NCI-H446 (cell line): Measurements from ENCODE around the gene TNS3.

Experiments used
- DNase-seq, 2 experiments: peaks; one replicate each; lab custom pipeline; 2025; lab: John Stamatoyannopoulos, UW

TNS3 gene

DNA sequence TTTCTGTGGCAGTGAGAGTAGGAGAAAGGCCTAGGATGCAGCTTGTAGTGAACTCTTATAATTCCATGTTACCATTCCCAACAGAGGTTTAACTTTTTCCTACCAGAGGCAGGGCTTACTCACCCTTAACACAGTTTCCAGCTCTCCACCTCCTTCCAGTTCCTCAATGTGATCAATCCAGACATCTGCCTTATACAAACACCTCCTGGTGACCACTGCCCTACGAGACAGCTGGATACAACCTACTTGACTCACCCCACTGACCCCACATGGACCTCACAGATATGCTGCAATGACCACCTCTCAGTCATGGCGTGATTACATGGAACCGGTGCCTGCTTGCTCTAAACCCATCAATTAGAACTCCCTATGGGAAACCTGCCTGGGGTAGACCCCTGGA is 326.5 kb downstream of the TNS3 start:
- DNase-seq: no peak

DNA sequence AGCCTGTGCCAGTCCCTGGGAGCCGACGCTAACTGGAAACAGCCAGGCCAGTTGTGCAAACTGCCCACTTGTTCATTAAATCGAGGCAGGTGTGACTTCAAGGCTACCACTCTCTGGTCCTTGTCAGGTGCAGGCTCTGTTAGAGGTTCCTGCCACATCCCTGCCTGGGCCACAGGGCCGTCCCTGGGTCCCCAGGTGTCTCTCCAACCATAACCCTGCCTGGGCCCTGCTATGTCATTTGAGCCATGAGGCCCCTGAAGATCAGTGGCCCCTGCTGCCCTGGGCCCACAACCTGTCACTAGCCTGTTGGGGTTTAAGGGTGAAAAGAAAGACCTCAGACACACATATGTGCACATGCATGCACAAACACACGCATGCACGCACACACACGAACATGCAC is 326.9 kb downstream of the TNS3 start:
- DNase-seq: no peak

GRCh38 chr7:47254081-47254977 is 327.6 kb downstream of the TNS3 start:
- peak; percentile 6 to 45 for DNase-seq

DNA sequence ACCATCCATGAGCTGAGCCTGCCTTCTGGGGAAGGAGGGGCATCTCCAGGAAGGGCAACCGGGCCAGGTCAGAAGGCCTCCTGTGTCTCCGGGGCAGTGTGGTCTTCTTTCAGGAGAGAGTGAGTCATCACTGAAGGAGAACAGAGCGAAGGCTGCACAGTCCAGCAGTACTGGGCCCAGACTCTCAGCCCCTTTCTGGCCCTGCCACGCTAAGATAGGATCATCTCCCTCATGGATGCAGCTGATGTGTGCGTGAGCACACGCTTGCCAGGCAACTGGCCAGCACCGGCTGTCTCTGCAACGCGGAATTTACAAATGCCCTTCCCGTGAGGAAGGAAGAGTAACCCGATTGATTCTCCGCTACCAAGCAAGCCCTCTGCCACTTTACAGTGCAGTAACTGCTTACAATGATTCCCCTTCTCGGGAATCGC is 328.2 kb downstream of the TNS3 start:
- DNase-seq: no peak

- DNase-seq: no peak
Observed at GRCh38 chr7:47252675-47253074, 329.2 kb downstream of the TNS3 start.

DNA sequence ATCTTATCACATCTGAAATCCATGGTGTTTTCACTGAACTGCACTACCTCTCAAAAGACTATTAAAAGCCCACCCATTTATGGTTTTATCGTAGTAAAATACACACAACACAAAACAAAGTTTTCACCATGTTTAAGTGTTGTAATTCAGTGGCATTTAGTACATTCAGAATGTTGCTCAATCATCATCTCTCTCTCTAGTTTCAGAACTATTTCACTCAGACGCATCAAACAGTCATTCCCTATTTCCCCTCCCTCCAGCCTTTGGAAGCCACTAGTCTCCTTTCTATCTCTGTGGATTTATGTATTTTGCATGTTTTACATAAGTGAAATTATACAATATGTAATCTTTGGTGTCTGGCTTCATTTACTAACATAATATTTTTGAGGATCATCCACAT is 332.6 kb downstream of the TNS3 start:
- DNase-seq: no peak

- DNase-seq: no peak
Observed at GRCh38 chr7:47248797-47249196, 333.1 kb downstream of the TNS3 start.

GRCh38 chr7:47247132-47247531 is 334.8 kb downstream of the TNS3 start:
- no peak for DNase-seq

GRCh38 chr7:47244692-47245091 is 337.2 kb downstream of the TNS3 start:
- DNase-seq: no peak

DNA sequence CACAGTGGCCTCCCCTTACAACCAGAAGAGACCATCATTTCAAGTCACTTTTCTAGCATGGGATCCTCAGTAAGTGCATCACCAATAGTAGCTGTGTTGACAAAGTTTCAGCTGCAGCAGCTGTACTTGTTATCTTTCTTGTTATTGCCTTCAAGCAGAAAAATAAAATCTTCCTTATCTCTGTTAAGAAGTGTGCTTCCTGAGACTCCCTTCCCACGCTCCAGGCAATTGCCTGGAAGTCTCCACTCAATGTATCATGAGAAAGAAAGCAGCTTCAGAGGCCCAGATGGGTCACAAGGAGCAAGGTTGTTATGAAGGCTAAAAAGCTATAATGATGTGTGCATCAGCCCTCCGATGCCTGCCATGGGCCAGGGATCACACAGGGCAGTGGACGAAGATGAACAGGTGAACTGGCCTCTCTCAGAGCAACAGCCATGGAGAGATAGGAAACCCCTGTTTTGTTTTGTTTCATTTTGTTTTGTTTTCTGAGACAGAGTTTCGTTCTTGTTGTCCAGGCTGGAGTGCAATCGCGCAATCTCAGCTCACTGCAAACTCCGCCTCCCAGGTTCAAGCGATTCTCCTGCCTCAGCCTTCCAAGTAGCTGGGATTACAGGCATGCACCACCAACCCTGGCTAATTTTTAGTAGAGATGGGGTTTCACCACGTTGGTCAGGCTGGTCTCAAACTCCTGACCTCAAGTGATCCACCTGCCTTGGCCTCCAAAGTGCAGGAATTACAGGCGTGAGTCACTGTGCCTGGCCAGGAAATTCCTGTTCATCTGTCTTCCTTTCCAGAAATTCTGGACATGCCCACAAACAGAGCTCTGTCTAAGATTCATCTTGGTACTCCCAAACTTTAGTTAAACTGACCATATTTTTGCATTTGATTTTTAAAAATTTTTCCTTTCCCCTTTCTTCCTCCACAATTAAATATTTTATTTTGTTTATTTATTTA is 340.5 kb downstream of the TNS3 start:
- no peak for DNase-seq

GRCh38 chr7:47239931-47240421 is 341.9 kb downstream of the TNS3 start:
- DNase-seq: no peak

DNA sequence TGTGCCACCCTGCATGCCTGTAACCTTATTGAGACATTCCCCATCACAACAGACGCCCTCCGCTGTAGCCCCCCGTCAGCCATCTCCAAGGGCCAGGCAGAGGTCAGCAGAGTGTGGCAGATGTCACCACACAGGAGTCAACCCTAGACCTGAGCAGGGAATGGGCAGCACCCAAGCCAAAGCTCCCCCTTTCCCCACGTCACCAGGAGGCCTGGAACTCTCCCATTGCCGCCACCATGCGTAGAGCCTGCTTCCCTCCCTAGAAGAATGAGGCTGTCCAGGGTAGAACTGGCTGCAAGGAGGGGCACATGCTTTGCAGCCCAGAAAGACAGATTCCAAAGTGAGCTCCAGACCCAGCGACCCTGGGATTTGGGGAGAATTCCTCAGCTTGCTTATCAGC is 342.9 kb downstream of the TNS3 start:
- no peak for DNase-seq

DNA sequence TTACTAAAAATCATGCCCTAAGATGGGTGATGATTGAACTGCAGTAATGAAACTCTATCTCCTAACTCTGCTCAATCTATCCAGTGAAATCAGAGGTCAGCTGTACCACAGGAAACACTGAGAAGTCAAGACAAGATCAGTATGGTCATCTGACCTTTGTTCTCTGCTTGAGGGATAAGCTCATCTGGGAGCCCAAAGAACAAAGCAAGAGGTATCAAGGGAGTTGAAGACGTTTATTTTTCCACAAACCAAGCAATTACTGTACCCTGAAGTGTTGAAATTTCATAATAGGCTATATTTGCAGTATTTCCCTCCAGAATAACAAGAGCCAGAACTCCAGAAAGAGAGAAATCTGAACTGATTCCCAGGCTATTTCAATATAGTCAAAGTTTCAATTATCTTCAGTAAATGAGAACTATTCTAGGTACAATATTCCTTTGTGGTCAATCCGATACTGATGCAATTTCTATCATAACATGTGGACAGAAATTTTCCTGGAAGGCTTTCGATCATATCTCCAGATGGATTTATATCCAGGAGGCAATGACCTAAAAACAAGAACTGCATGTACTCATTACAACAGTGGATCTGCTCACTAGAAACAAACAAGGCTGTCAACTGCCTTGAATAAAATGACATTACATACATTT is 345.3 kb downstream of the TNS3 start:
- no peak for DNase-seq

DNA sequence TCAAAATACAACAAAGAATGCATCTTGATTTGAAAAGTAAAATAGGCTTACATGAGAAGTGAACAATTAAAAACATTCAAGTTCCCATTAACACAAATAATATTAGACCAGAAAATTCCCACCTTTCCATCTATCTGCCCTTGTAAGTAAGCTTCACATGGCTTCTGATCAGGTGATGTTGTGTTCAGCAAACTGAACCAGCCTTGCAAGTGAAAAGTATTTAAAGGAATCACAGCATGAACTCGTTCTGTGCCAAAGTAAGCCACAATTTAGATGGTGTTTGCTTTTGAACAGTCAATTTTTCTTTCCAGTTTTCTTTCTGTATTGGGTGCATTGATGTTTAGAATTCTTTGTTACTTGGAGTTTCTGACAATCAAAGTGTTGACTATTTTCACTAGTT is 347.9 kb downstream of the TNS3 start:
- no peak for DNase-seq

GRCh38 chr7:47232751-47233412 is 349.0 kb downstream of the TNS3 start:
- no peak for DNase-seq

DNA sequence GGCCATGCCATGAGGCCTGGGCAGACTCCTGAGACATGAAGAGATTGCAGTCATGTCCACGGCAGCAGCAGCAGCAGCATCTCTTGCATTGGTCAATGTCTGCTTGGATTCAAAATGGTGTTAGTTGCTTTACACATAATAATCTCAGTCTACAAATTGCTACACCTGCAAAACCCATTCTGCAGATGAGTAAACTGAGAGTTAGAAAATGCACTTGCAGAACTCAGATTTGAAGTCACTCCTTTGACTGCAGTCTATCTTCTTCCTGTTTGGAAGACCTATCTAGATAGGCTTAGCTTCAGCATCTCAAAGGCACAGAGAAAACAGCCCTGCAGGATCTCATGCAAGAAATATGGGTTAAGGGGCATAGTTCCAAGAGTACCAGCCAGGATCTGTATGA is 350.3 kb downstream of the TNS3 start:
- DNase-seq: no peak

DNA sequence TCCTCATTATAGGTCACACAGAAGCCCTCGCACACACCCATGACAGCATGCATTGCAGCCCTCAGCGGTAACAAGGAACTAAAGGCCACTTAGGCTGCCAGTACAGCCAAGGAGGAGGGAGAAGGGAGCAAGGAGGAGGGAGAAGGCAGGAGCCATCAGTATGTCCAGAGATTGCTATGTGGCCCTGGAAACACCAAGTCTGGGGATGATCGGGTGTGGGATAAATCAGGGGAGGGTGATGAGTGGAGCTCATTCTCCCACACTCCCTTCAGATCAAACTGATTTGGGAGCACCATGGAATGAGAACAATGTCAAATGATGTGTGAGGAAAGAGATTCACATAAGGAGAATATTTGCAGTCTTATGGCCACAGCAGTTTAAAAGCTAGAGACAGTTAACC is 350.9 kb downstream of the TNS3 start:
- no peak for DNase-seq

GRCh38 chr7:47228386-47229014 is 353.4 kb downstream of the TNS3 start:
- DNase-seq: no peak

- DNase-seq: no peak
Observed at GRCh38 chr7:47227762-47228177, 354.1 kb downstream of the TNS3 start.

DNA sequence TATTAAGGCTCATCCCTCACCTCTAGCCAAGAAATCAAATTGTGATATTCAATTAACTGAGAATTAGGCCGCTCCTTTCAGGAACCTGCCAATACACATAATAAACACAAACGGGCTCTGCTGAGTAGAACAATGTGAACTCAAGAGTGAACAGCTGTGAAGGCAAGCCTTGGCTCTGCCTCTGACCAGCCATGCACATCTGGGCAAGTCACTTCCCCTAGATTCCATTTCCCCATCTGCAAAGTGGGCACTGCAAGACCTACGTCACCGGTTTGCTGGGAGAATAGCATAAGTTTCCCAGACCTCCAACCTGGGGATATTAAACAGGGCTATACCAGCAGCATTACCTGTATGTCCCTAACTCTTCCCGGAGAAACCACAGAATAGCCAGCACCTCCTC is 355.2 kb downstream of the TNS3 start:
- no peak for DNase-seq
